Activated CD8-positive, alpha-beta T cell treated with anti-CD3 and anti-CD28 coated beads for 36 hours (primary cell): ENCODE data around the gene CEACAM6. TPM values are rescaled to one million over a fixed set of nuclear protein-coding genes. Genes with fewer than 3 reads are reported as not detected.
A peak's percentile ranks its signal among the peaks of the same experiment; 100 is the strongest.

Source experiments
- ATAC-seq: fragments of 200-7000 bp; cut with Tn5 transposase; one replicate; pipeline ENCODE4 v1.10.0; 2021; ENCODE audit warnings: mild to moderate bottlenecking, moderate library complexity
- CTCF ChIA-PET: fragments of 350-600 bp; sonication (Branson Sonifier 250); formaldehyde crosslinking; loops from one replicate; lab custom pipeline; 2021; ENCODE audit warnings: antibody characterized with exemption; lab: Charles Lee
- POLR2A ChIA-PET: fragments of 350-600 bp; sonication (Branson Sonifier 250); formaldehyde crosslinking; loops from one replicate; lab custom pipeline; 2021; ENCODE audit warnings: antibody characterized with exemption; lab: Charles Lee
- DNase-seq: peaks from one replicate; pipeline ENCODE4 v3.0.0-alpha.2; 2020
- H3K27ac Mint-ChIP-seq: one replicate; pipeline ENCODE4 v1.8.0; 2021; ENCODE audit warnings: mild to moderate bottlenecking, mixed read lengths
- H3K27me3 Mint-ChIP-seq: one replicate; pipeline ENCODE4 v1.8.0; 2021; ENCODE audit warnings: mixed read lengths
- H3K36me3 Mint-ChIP-seq: one replicate; pipeline ENCODE4 v1.8.0; 2021; ENCODE audit warnings: low read depth, mixed read lengths
- H3K4me1 Mint-ChIP-seq: one replicate; pipeline ENCODE4 v1.8.0; 2021; ENCODE audit warnings: low read depth, mixed read lengths
- H3K4me3 Mint-ChIP-seq: one replicate; pipeline ENCODE4 v1.8.0; 2021; ENCODE audit warnings: mild to moderate bottlenecking, moderate library complexity, mixed read lengths
- H3K9me3 Mint-ChIP-seq: one replicate; pipeline ENCODE4 v1.8.0; 2021; ENCODE audit warnings: mixed read lengths
- CTCF ChIP-seq: fragments of 200-600 bp; IDR thresholded peaks from one replicate; pipeline ENCODE4 v1.8.0; 2022; ENCODE audit warnings: antibody characterized with exemption, mild to moderate bottlenecking
- intact Hi-C: fragments of 100-400 bp; cut with micrococcal nuclease; formaldehyde crosslinking; loops from one replicate; pipeline ENCODE4 v1.10.0; 2022
- total RNA-seq, 2 experiments: library from RNA; stranded (reverse); gene quantifications; one replicate each; pipeline ENCODE4 v1.2.3, GENCODE V29; 2021

The CEACAM6 gene
- total RNA-seq = not detected

DNA sequence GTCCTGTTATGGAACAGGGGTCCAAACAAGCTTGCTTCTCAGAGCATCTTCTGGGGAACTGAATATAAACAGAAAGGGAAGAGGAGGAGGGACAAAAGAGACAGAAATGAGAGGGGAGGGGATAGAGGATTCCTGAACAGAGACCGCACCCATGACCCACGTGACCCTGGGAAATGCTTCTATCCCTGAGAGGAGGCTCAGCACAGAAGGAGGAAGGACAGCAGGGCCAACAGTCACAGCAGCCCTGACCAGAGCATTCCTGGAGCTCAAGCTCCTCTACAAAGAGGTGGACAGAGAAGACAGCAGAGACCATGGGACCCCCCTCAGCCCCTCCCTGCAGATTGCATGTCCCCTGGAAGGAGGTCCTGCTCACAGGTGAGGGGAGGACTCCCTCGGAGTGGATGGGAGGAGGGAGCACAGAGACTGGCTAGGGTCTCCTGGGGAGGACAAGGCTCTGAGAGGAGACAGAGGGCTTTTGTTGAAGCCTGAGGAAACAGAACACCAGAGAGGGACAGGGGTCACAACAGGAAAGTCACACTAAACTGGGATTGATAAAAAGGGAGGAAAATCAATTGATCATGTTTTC lies at the start of gene CEACAM6:
Gene CEACAM6, plus strand, starts transcription at position 203 of the 586 bp plus-strand sequence. Its CDS starts 109 bp downstream, at position 312.
- Mint-ChIP-seq H3K9me3 (no peaks in the 10 kb centered on the region), H3K36me3 (no peaks in the 10 kb centered on the region), H3K4me3 (no peak within 1 kb of the TSS), H3K4me1 (peaks cover 3% of the 10 kb centered on the region), H3K27me3 (peaks cover 34% of the 10 kb centered on the region), H3K27ac (no peak within 1 kb of the TSS)
- DNase-seq = no peak
- POLR2A ChIA-PET = no interaction called here
- CTCF ChIA-PET = interaction anchor here (0.6 to 7.7 kb wide), 10 partner anchors 14 to 114 kb away, joined by 3 to 177 read pairs (median 44); partner anchors contain the start of gene CEACAM3
- no peak for ATAC-seq
- no peak for TF ChIP-seq CTCF
- intact Hi-C loops = loop anchor here (2.0 kb wide), 1 partner anchor 29 kb away; no protein-coding TSS in a partner anchor

- no peaks in the 10 kb centered on the region for H3K4me1 Mint-ChIP-seq
- ChIA-PET POLR2A (interaction anchor here (0.6 kb wide), 1 partner anchor 30 kb away, joined by 3 read pairs; no protein-coding TSS in a partner anchor), CTCF (interaction anchor here (0.7 to 3.1 kb wide), 39 partner anchors 9 to 344 kb away, joined by 3 to 50 read pairs (median 6); partner anchors contain the start of genes CEACAM6 and CEACAM7)
- peak overlapping the region; percentile 39 for H3K4me3 Mint-ChIP-seq
- H3K27ac Mint-ChIP-seq = no peak overlapping the region
- H3K36me3 Mint-ChIP-seq = no peaks in the 10 kb centered on the region
- intact Hi-C loops = loop anchor here (2.0 kb wide), 1 partner anchor 40 kb away; no protein-coding TSS in a partner anchor
- DNase-seq = peak; percentile 80
- TF ChIP-seq CTCF = peak; percentile 100
- peak; percentile 97 for ATAC-seq
- no peaks in the 10 kb centered on the region for H3K9me3 Mint-ChIP-seq
- peaks cover 38% of the 10 kb centered on the region for H3K27me3 Mint-ChIP-seq
Measured at GRCh38 chr19:41706741-41707501, 48.4 kb upstream of the CEACAM6 start.

- ChIA-PET CTCF (interaction anchor here (0.7 to 3.1 kb wide), 34 partner anchors 9 to 344 kb away, joined by 3 to 50 read pairs (median 7); partner anchors contain the start of genes CEACAM6 and CEACAM7), POLR2A (no interaction called here)
- no peak for TF ChIP-seq CTCF
- Mint-ChIP-seq H3K4me1 (no peaks in the 10 kb centered on the region), H3K27ac (no peak overlapping the region), H3K27me3 (peaks cover 39% of the 10 kb centered on the region), H3K4me3 (no peak overlapping the region), H3K9me3 (no peaks in the 10 kb centered on the region), H3K36me3 (no peaks in the 10 kb centered on the region)
- intact Hi-C loops = loop anchor here (2.0 kb wide), 1 partner anchor 39 kb away; no protein-coding TSS in a partner anchor
- DNase-seq (no peak), ATAC-seq (no peak)
Measured at GRCh38 chr19:41707502-41707812, 47.9 kb upstream of the CEACAM6 start.

DNA sequence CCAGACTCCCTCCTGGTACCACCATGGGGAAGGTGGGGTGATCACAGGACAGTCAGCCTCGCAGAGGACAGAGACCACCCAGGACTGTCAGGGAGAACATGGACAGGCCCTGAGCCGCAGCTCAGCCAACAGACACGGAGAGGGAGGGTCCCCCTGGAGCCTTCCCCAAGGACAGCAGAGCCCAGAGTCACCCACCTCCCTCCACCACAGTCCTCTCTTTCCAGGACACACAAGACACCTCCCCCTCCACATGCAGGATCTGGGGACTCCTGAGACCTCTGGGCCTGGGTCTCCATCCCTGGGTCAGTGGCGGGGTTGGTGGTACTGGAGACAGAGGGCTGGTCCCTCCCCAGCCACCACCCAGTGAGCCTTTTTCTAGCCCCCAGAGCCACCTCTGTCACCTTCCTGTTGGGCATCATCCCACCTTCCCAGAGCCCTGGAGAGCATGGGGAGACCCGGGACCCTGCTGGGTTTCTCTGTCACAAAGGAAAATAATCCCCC lies 47.4 kb upstream of the CEACAM6 start:
- DNase-seq (no peak), ATAC-seq (no peak)
- Mint-ChIP-seq H3K27me3 (peaks cover 42% of the 10 kb centered on the region), H3K36me3 (no peaks in the 10 kb centered on the region), H3K27ac (no peak overlapping the region), H3K4me1 (no peaks in the 10 kb centered on the region), H3K4me3 (no peak overlapping the region), H3K9me3 (no peaks in the 10 kb centered on the region)
- ChIA-PET CTCF (interaction anchor here (1.1 to 3.1 kb wide), 8 partner anchors 8 to 69 kb away, joined by 7 to 45 read pairs (median 14); partner anchors contain the start of gene CEACAM6), POLR2A (no interaction called here)
- no peak for TF ChIP-seq CTCF
- intact Hi-C loops = loop anchor here (2.0 kb wide), 1 partner anchor 39 kb away; no protein-coding TSS in a partner anchor
